Small intestine (tissue), 7 donors: Measurements from ENCODE around the gene GRM8. TPM values are rescaled to one million over a fixed set of nuclear protein-coding genes. Genes with fewer than 3 reads are reported as not detected.
"Not testable (repeated sequence)": the region's sequence is repeated elsewhere in the genome, so short reads cannot be mapped to it uniquely, and the experiment has no call there.

Source experiments
- DNase-seq, 2 donors: peaks; one replicate each; pipeline versions ENCODE4 v3.0.0 to v3.0.0-alpha.2; 2013
- FAIRE-seq: peaks from 2 replicates; lab custom pipeline; 2012; peaks lifted over from hg19 to GRCh38; lab: Jason Lieb, UNC
- H3K27ac ChIP-seq, 3 donors: one replicate each; pipeline ENCODE4 v1.5.1; 2013; ENCODE audit warnings: low read length in 2 of 3, mild to moderate bottlenecking in 2 of 3, control low read depth in 1 of 3, inconsistent platforms in 1 of 3, low read depth in 1 of 3, moderate library complexity in 1 of 3
- H3K27me3 ChIP-seq, 3 donors: one replicate each; pipeline ENCODE4 v1.6.1; 2013; ENCODE audit warnings: low read length in 3 of 3, inconsistent platforms in 1 of 3; ENCODE audit not compliant: control insufficient read depth in 3 of 3, insufficient read depth in 3 of 3
- H3K36me3 ChIP-seq, 3 donors: one replicate each; pipeline ENCODE4 v1.6.1; 2013; ENCODE audit warnings: low read length in 3 of 3, inconsistent platforms in 1 of 3, low read depth in 1 of 3, mild to moderate bottlenecking in 1 of 3, moderate library complexity in 1 of 3; ENCODE audit not compliant: control insufficient read depth in 3 of 3, insufficient read depth in 2 of 3
- H3K4me1 ChIP-seq, 3 donors: one replicate each; pipeline ENCODE4 v1.6.1; 2013; ENCODE audit warnings: low read length in 2 of 3, inconsistent platforms in 1 of 3, low read depth in 1 of 3, mild to moderate bottlenecking in 1 of 3, moderate library complexity in 1 of 3; ENCODE audit not compliant: control insufficient read depth in 3 of 3, insufficient read depth in 2 of 3
- H3K4me3 ChIP-seq, 3 donors: one replicate each; pipeline ENCODE4 v1.5.1; 2013; ENCODE audit warnings: low read length in 3 of 3, control low read depth in 1 of 3, inconsistent platforms in 1 of 3, low read depth in 1 of 3, mild to moderate bottlenecking in 1 of 3, moderate library complexity in 1 of 3
- H3K9me3 ChIP-seq, 2 donors: one replicate each; pipeline ENCODE4 v1.6.1; 2013; ENCODE audit warnings: low read depth in 1 of 2, low read length in 1 of 2; ENCODE audit not compliant: control insufficient read depth in 2 of 2, insufficient read depth in 1 of 2
- WGBS, 3 donors: extraction: QIAGEN DNeasy Blood & Tissue Kit; methylation state at CpG; one replicate each; pipeline ENCODE4 v1.1.7; 2013; 5-methylcytosine and 5-hydroxymethylcytosine counted together
- polyA plus RNA-seq, 4 donors: library from polyadenylated mRNA; stranded (reverse) in 3 of 4; unstranded in 1 of 4; fragments of 200-250 nt in 3 of 4; fragments of 120-200 nt in 1 of 4; gene quantifications; one replicate each; pipeline versions ENCODE4 v1.2.1 to v1.2.3, GENCODE V29; 2013
- donor health status: healthy with polysubstance abuse.
- donor health status: control.
- donor health status: control.
- donor health status: Bipolar disorder and iron deficiency.
- donor health status: healthy.

Gene GRM8
- polyA plus RNA-seq, 4 donors, result 0.07 to 0.12 TPM; not detected in 2

DNA sequence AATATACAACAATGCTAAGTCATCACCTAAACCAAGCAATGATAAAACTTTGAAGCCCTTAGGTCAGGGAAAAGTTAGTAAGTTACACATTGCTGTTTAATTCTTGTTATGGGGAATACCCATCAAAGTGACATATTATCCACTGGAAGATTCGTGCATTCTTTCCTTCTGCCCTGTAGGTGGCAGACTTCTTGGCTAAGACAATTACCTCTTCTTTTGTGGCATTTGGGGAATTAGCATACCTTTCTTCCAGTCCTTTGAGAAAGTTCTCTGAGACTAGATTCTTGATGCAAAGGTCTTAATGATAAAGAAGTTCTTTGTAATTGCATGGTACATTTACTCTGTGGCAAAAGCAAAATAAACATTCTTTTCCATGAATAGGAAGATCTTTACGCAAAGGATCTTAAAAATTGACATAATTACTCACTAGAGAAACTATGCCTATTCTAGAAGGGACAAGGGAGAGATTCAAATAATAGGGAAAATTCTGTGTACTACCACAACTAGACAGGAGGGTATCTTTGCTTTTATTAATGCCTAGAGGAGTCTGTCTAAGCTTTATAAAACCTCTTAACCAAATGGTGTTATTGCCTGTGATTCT is 395.9 kb downstream of the GRM8 start:
- Histone ChIP-seq H3K36me3 (no peaks in the 10 kb centered on the region), H3K4me3 (no peak overlapping the region), H3K27ac (no peak overlapping the region), H3K4me1 (no peaks in the 10 kb centered on the region), H3K27me3 (no peaks in the 10 kb centered on the region), H3K9me3 (no peaks in the 10 kb centered on the region)
- DNase-seq (peak; percentile 7 to 9), FAIRE-seq (no peak)
- WGBS, 3 donors, result 38 to 48% (median 44%) methylated on average over 2 of the region's 2 CpGs

DNA sequence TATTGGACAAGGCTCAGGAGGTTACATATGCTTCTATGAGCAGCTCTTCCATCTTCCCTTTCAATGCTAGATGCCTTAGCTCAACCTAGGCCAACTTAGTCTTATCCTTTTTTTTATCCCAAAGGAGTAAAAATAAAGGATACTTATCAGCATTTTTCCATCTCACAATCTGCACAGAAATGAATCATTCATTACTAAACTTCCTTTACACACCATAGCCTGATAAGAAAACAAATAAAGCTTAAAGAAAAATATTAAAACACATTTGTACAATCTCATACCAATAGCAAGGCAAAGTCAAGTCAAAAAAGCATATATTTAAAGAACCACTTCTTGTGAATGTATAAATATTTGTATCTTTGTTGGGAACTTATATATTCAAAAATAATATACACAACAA is 407.4 kb downstream of the GRM8 start:
- H3K36me3 ChIP-seq, result no peaks in the 10 kb centered on the region
- H3K9me3 ChIP-seq, result no peaks in the 10 kb centered on the region
- H3K4me1 ChIP-seq, result no peaks in the 10 kb centered on the region
- H3K4me3 ChIP-seq, result no peak overlapping the region
- H3K27ac ChIP-seq, result no peak overlapping the region
- H3K27me3 ChIP-seq, result peaks cover 0 to 2% (median 0%) of the 10 kb centered on the region in 3 donors
- DNase-seq, result no peak
- no peak for FAIRE-seq

DNA sequence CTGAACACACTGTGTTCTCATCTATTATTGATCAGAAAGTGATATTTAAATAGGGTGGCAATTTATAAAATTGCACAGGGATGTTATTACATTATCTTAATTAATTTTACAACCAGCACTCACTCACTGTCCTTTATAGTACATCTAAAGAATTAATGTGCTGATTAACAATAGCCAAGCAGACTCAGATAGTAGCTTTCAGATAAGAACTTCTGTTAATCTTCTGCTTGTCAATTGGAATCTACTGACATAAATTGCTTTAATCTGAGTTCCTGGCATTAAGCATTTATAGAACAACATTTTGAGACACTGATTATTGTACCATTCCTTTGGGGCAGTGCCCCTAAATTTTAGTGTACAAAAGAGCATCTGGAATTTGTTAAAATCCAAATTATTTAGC is 408.9 kb downstream of the GRM8 start:
- DNase-seq (no peak), FAIRE-seq (no peak)
- H3K9me3 ChIP-seq, result no peaks in the 10 kb centered on the region
- H3K27me3 ChIP-seq, result peaks cover 0 to 2% (median 0%) of the 10 kb centered on the region in 3 donors
- H3K4me1 ChIP-seq, result no peaks in the 10 kb centered on the region
- H3K36me3 ChIP-seq, result no peaks in the 10 kb centered on the region
- no peak overlapping the region for H3K27ac ChIP-seq
- no peak overlapping the region for H3K4me3 ChIP-seq

DNA sequence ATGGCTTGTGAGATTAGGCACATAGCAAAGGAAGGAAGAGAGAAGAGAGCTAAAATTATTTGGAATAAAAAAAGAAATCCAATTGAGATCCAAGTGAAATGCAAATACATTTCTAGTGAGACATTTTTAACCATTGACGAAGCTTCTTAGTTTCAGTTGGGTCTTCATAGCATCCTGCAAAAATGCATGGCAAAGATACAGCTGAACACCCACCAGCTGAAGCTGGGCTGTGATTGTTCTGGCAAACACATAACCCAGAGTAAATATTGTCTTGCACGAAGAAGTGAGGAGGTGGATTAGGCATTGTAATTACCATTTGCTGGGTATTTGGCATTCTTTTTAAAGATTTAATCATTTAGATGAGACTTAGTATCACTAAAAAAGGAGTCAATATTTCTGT is 409.4 kb downstream of the GRM8 start:
- H3K27me3 ChIP-seq, result peaks cover 0 to 2% (median 0%) of the 10 kb centered on the region in 3 donors
- H3K27ac ChIP-seq, result no peak overlapping the region
- FAIRE-seq, result no peak
- H3K36me3 ChIP-seq, result no peaks in the 10 kb centered on the region
- no peak for DNase-seq
- H3K4me3 ChIP-seq, result no peak overlapping the region
- WGBS, 3 donors, result 19 to 60% (median 32%) methylated on average over 2 of the region's 2 CpGs
- no peaks in the 10 kb centered on the region for H3K9me3 ChIP-seq
- H3K4me1 ChIP-seq, result no peaks in the 10 kb centered on the region

DNA sequence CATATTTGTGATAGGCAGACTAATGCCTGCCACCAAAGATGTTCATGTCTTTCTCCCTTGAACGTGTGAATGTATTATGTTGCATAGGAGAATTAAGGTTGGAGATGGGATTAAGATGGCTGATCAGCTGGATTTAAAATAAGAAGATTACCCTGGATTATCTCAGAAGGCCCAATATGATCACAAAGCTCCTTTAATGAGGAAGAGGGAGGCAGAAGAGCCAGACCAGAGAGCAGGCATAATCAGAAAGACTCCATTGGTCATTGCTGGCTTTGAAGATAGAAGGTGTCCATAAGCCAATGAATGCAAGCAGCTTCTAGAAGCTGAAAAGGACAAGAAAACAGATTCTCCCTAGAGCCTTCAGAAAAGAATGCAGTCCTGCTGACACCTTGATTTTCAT is 410.3 kb downstream of the GRM8 start:
- H3K27me3 ChIP-seq, result peaks cover 0 to 2% (median 0%) of the 10 kb centered on the region in 3 donors
- no peaks in the 10 kb centered on the region for H3K4me1 ChIP-seq
- WGBS, 3 donors, result 76 to 88% (median 86%) methylated on average over 1 of the region's 1 CpG
- DNase-seq (no peak), FAIRE-seq (no peak)
- H3K4me3 ChIP-seq, result no peak overlapping the region
- no peaks in the 10 kb centered on the region for H3K36me3 ChIP-seq
- no peaks in the 10 kb centered on the region for H3K9me3 ChIP-seq
- no peak overlapping the region for H3K27ac ChIP-seq

DNA sequence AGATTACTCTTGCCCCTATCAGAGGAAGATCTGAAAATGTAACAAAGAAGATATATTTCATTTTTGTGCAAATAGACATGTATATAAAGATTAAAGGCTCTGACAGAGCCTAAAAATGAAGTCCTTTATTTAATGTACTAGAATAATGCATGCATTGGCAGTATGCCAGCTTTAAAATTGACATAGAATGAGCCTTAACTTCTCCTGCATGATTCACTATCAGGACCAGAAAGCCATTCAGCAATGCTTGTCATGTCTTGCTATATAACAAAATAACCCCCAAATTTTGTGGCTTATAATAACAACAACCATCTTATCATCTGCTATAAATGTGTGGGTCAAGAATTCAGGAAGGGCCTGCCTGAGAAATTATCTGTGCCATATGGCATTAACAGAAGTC is 411.9 kb downstream of the GRM8 start:
- peaks cover 0 to 2% (median 0%) of the 10 kb centered on the region in 3 donors for H3K27me3 ChIP-seq
- FAIRE-seq (no peak), DNase-seq (no peak)
- no peaks in the 10 kb centered on the region for H3K9me3 ChIP-seq
- H3K36me3 ChIP-seq, result no peaks in the 10 kb centered on the region
- no peak overlapping the region for H3K27ac ChIP-seq
- H3K4me1 ChIP-seq, result no peaks in the 10 kb centered on the region
- no peak overlapping the region for H3K4me3 ChIP-seq

GRCh38 chr7:126839624-126840023 is 413.1 kb downstream of the GRM8 start:
- FAIRE-seq, result no peak
- Histone ChIP-seq H3K27me3 (no peaks in the 10 kb centered on the region), H3K27ac (no peak overlapping the region), H3K36me3 (no peaks in the 10 kb centered on the region), H3K4me1 (no peaks in the 10 kb centered on the region), H3K4me3 (no peak overlapping the region), H3K9me3 (no peaks in the 10 kb centered on the region)
- WGBS, 3 donors, result 76 to 90% (median 85%) methylated on average over 1 of the region's 1 CpG
- DNase-seq, result no peak

- FAIRE-seq, result no peak
Measured at GRCh38 chr7:126838194-126838593, 414.5 kb downstream of the GRM8 start.

DNA sequence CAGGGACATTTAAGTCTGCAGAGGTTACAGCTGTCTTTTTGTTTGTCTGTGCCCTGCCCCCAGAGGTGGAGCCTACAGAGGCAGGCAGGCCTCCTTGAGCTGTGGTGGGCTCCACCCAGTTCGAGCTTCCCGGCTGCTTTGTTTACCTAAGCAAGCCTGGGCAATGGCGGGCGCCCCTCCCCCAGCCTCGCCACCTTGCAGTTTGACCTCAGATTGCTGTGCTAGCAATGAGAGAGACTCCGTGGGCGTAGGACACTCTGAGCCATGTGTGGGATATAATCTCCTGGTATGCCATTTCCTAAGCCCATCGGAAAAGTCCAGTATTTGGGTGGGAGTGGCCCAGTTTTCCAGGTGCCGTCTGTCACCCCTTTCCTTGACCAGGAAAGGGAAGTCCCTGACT is 421.5 kb downstream of the GRM8 start:
- not testable (repeated sequence) for H3K27ac ChIP-seq, H3K4me1 ChIP-seq, H3K36me3 ChIP-seq, H3K4me3 ChIP-seq, H3K27me3 ChIP-seq, H3K9me3 ChIP-seq, DNase-seq, FAIRE-seq
- WGBS, 3 donors, result 67 to 78% (median 73%) methylated on average over 7 to 9 of the region's 9 CpGs

More at GRCh38 chr7:126838194-126838593, 414.5 kb downstream of the GRM8 start:
- Histone ChIP-seq H3K9me3 (no peaks in the 10 kb centered on the region), H3K36me3 (no peaks in the 10 kb centered on the region), H3K27me3 (no peaks in the 10 kb centered on the region), H3K27ac (no peak overlapping the region), H3K4me1 (no peaks in the 10 kb centered on the region), H3K4me3 (no peak overlapping the region)
- no peak for DNase-seq
